Vagina (tissue), 2 donors: ENCODE measurements around the gene RBM5. TPM values are rescaled to one million over a fixed set of nuclear protein-coding genes. Genes with fewer than 3 reads are reported as not detected.

Experiments
- DNase-seq, 2 donors: peaks; one replicate each; pipeline ENCODE4 v3.0.0-alpha.2; 2017; ENCODE audit errors: extremely low spot score in 2 of 2
- H3K27ac ChIP-seq: fragments of 200-600 bp; sonication (generic); one replicate; pipeline ENCODE4 v1.5.1; 2019
- H3K27me3 ChIP-seq: fragments of 200-600 bp; sonication (generic); one replicate; pipeline ENCODE4 v1.5.1; 2019
- H3K36me3 ChIP-seq, 2 donors: fragments of 200-600 bp; sonication (generic); one replicate each; pipeline ENCODE4 v1.5.1; 2017 to 2019
- H3K4me1 ChIP-seq: fragments of 200-600 bp; sonication (generic); one replicate; pipeline ENCODE4 v1.5.1; 2019
- H3K4me3 ChIP-seq, 2 donors: fragments of 200-600 bp; sonication (generic); 1 replicate in 1 of 2; 2 replicates in 1 of 2; pipeline ENCODE4 v1.5.1; 2016 to 2019
- H3K9me3 ChIP-seq: fragments of 200-600 bp; sonication (generic); one replicate; pipeline ENCODE4 v1.5.1; 2019
- CTCF ChIP-seq, 3 experiments: fragments of 450-650 bp in 2 of 3; fragments of 200-600 bp in 1 of 3; sonication (generic) in 1 of 3; IDR thresholded peaks; one replicate each; pipeline ENCODE4 v1.5.1; 2017 to 2019; ENCODE audit warnings: antibody characterized with exemption in 3 of 3, mild to moderate bottlenecking in 2 of 3, moderate library complexity in 2 of 3
- POLR2A ChIP-seq, 2 donors: fragments of 450-650 bp; IDR thresholded peaks; one replicate each; pipeline ENCODE4 v1.6.1; 2017; ENCODE audit warnings: antibody characterized with exemption in 2 of 2, mild to moderate bottlenecking in 2 of 2, moderate library complexity in 2 of 2
- POLR2AphosphoS5 ChIP-seq, 2 donors: sonication (generic); formaldehyde crosslinking; IDR thresholded peaks; one replicate each; pipeline ENCODE4 v1.9.0; 2017; ENCODE audit warnings: antibody characterized with exemption in 2 of 2, mild to moderate bottlenecking in 2 of 2, low read depth in 1 of 2; ENCODE audit not compliant: insufficient read depth in 1 of 2
- intact Hi-C: fragments of 100-400 bp; cut with DNase I; formaldehyde crosslinking; loops from one replicate; pipeline ENCODE4 v1.15.1; 2023
- total RNA-seq: library from RNA; depleted of rRNA; stranded (reverse); fragments of >200 nt; gene quantifications from one replicate; pipeline ENCODE4 v1.2.3, GENCODE V29; 2016

Gene RBM5
- total RNA-seq, 1 donor from 2014 or later, result 271 TPM

- Histone ChIP-seq H3K9me3 (no peaks in the 10 kb centered on the region), H3K27me3 (no peaks in the 10 kb centered on the region), H3K27ac (no peak overlapping the region), H3K4me1 (peaks cover 49% of the 10 kb centered on the region), H3K36me3 (no peaks in the 10 kb centered on the region), H3K4me3 (no peak overlapping the region)
- no peak for DNase-seq
- TF ChIP-seq CTCF (IDR thresholded peaks at IDR 0.05) (no peak), POLR2AphosphoS5 (IDR thresholded peaks at IDR 0.05; ENCODE audit: insufficient read depth in 1 of 2, low read depth in 1 of 2) (no peak), POLR2A (IDR thresholded peaks at IDR 0.05) (no peak)
- intact Hi-C loops, result loop anchor here (10.0 kb wide), 1 partner anchor 148 kb away; the partner anchor contains the start of gene LSMEM2
Measured at GRCh38 chr3:50126287-50127211, 37.8 kb downstream of the RBM5 start.

GRCh38 chr3:50127251-50127691 is 38.6 kb downstream of the RBM5 start:
- DNase-seq, result no peak
- no peaks in the 10 kb centered on the region for H3K36me3 ChIP-seq

GRCh38 chr3:50128001-50128400 is 39.3 kb downstream of the RBM5 start:
- no peak overlapping the region for H3K27ac ChIP-seq
- TF ChIP-seq POLR2A (IDR thresholded peaks at IDR 0.05) (no peak), CTCF (IDR thresholded peaks at IDR 0.05) (no peak), POLR2AphosphoS5 (IDR thresholded peaks at IDR 0.05; ENCODE audit: insufficient read depth in 1 of 2, low read depth in 1 of 2) (no peak)
- peaks cover 39% of the 10 kb centered on the region for H3K4me1 ChIP-seq
- DNase-seq, result no peak
- H3K27me3 ChIP-seq, result no peaks in the 10 kb centered on the region
- H3K36me3 ChIP-seq, result no peaks in the 10 kb centered on the region
- no peak overlapping the region for H3K4me3 ChIP-seq
- intact Hi-C loops, result loop anchor here (10.0 kb wide), 1 partner anchor 147 kb away; the partner anchor contains the start of gene LSMEM2
- H3K9me3 ChIP-seq, result no peaks in the 10 kb centered on the region

More at GRCh38 chr3:50127251-50127691, 38.6 kb downstream of the RBM5 start:
- H3K4me3 ChIP-seq, result no peak overlapping the region
- TF ChIP-seq CTCF (IDR thresholded peaks at IDR 0.05) (no peak), POLR2AphosphoS5 (IDR thresholded peaks at IDR 0.05; ENCODE audit: insufficient read depth in 1 of 2, low read depth in 1 of 2) (no peak), POLR2A (IDR thresholded peaks at IDR 0.05) (no peak)
- no peaks in the 10 kb centered on the region for H3K27me3 ChIP-seq
- H3K9me3 ChIP-seq, result no peaks in the 10 kb centered on the region
- H3K4me1 ChIP-seq, result peaks cover 42% of the 10 kb centered on the region
- no peak overlapping the region for H3K27ac ChIP-seq
- intact Hi-C loops, result loop anchor here (10.0 kb wide), 1 partner anchor 148 kb away; the partner anchor contains the start of gene LSMEM2

- Histone ChIP-seq H3K27ac (no peak overlapping the region), H3K4me3 (no peak overlapping the region), H3K36me3 (no peaks in the 10 kb centered on the region), H3K9me3 (no peaks in the 10 kb centered on the region), H3K27me3 (no peaks in the 10 kb centered on the region), H3K4me1 (peaks cover 19% of the 10 kb centered on the region)
- DNase-seq, result no peak
- TF ChIP-seq CTCF (IDR thresholded peaks at IDR 0.05) (no peak), POLR2A (IDR thresholded peaks at IDR 0.05) (no peak), POLR2AphosphoS5 (IDR thresholded peaks at IDR 0.05; ENCODE audit: insufficient read depth in 1 of 2, low read depth in 1 of 2) (no peak)
- intact Hi-C loops, result no loop called here
Measured at GRCh38 chr3:50130436-50130835, 41.7 kb downstream of the RBM5 start.
